ENCODE results near the gene MEIS2.

The MEIS2 gene

DNA sequence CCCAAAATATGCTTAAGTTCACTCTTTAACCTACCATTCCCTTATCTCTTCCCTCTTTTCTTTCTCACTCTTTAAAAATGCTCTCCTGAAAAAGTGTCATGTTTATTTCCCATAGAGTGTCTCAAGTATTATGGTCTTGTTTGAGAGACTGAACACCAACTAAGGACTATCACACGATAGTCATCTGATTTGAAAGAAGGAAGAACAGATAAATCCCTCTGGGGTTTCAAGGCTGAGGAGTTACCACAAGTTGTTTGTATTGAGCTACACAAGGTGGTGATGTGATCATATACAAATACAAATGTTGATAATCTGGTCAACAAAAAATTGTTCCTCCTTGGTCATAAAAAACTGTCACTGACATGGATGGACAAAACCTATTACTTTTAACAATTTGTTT is 13.8 kb downstream of the MEIS2 start:
- H3K4me1 ChIP-seq (ENCODE audit: control insufficient read depth, insufficient read depth, low read length), result peaks cover 28% of the 10 kb centered on the region
- no peak overlapping the region for H3K27ac ChIP-seq (ENCODE audit: low read depth, low read length)
- no peak overlapping the region for H3K4me3 ChIP-seq (ENCODE audit: low read depth, low read length)
- H3K36me3 ChIP-seq (ENCODE audit: control insufficient read depth, insufficient read depth, low read length), result no peaks in the 10 kb centered on the region
- H3K9ac ChIP-seq (ENCODE audit: low read depth, low read length), result no peak overlapping the region
- no peaks in the 10 kb centered on the region for H3K9me3 ChIP-seq (ENCODE audit: control insufficient read depth, insufficient read depth, low read length)
- peaks cover 5% of the 10 kb centered on the region; the same call in 1 of the 2 replicates for H3K27me3 ChIP-seq (ENCODE audit: control insufficient read depth, insufficient read depth, low read length)

DNA sequence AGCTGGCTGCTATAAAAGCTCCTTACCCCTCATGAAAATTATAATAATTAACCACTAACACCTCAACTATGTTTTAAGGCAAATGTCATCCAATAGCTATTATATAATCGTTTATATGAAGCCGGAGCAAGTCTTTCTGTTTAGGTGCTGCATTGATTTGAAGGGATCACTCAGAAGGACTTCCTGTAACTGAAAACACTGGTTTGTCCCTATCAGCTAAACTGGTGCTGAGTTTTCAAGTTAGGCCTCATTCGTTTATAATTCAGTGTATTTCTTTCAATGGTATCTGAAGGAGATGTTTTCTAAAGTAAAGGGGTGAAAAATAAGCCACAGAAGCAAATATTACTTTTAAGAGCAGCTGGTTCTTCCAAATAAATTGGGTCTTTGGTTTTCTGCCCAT is 14.2 kb downstream of the MEIS2 start:
- H3K9me3 ChIP-seq (ENCODE audit: control insufficient read depth, insufficient read depth, low read length), result no peaks in the 10 kb centered on the region
- H3K4me1 ChIP-seq (ENCODE audit: control insufficient read depth, insufficient read depth, low read length), result peaks cover 25% of the 10 kb centered on the region
- no peak overlapping the region for H3K27ac ChIP-seq (ENCODE audit: low read depth, low read length)
- H3K9ac ChIP-seq (ENCODE audit: low read depth, low read length), result no peak overlapping the region
- no peak overlapping the region for H3K4me3 ChIP-seq (ENCODE audit: low read depth, low read length)
- no peaks in the 10 kb centered on the region for H3K36me3 ChIP-seq (ENCODE audit: control insufficient read depth, insufficient read depth, low read length)
- peaks cover 1% of the 10 kb centered on the region; the same call in 1 of the 2 replicates for H3K27me3 ChIP-seq (ENCODE audit: control insufficient read depth, insufficient read depth, low read length)

GRCh38 chr15:37084602-37085001 is 15.7 kb downstream of the MEIS2 start:
- no peaks in the 10 kb centered on the region for H3K9me3 ChIP-seq (ENCODE audit: control insufficient read depth, insufficient read depth, low read length)
- no peaks in the 10 kb centered on the region for H3K36me3 ChIP-seq (ENCODE audit: control insufficient read depth, insufficient read depth, low read length)
- no peak overlapping the region for H3K27ac ChIP-seq (ENCODE audit: low read depth, low read length)
- H3K9ac ChIP-seq (ENCODE audit: low read depth, low read length), result no peak overlapping the region
- no peak overlapping the region for H3K4me3 ChIP-seq (ENCODE audit: low read depth, low read length)
- peaks cover 21% of the 10 kb centered on the region for H3K4me1 ChIP-seq (ENCODE audit: control insufficient read depth, insufficient read depth, low read length)
- H3K27me3 ChIP-seq (ENCODE audit: control insufficient read depth, insufficient read depth, low read length), result no peaks in the 10 kb centered on the region

GRCh38 chr15:37083610-37084009 is 16.7 kb downstream of the MEIS2 start:
- no peaks in the 10 kb centered on the region for H3K36me3 ChIP-seq (ENCODE audit: control insufficient read depth, insufficient read depth, low read length)
- peaks cover 21% of the 10 kb centered on the region for H3K4me1 ChIP-seq (ENCODE audit: control insufficient read depth, insufficient read depth, low read length)
- no peaks in the 10 kb centered on the region for H3K27me3 ChIP-seq (ENCODE audit: control insufficient read depth, insufficient read depth, low read length)
- H3K4me3 ChIP-seq (ENCODE audit: low read depth, low read length), result no peak overlapping the region
- no peak overlapping the region for H3K27ac ChIP-seq (ENCODE audit: low read depth, low read length)
- H3K9me3 ChIP-seq (ENCODE audit: control insufficient read depth, insufficient read depth, low read length), result no peaks in the 10 kb centered on the region
- H3K9ac ChIP-seq (ENCODE audit: low read depth, low read length), result no peak overlapping the region

- no peak overlapping the region for H3K4me3 ChIP-seq (ENCODE audit: low read depth, low read length)
- no peak overlapping the region for H3K9ac ChIP-seq (ENCODE audit: low read depth, low read length)
- no peaks in the 10 kb centered on the region for H3K27me3 ChIP-seq (ENCODE audit: control insufficient read depth, insufficient read depth, low read length)
- no peak overlapping the region for H3K27ac ChIP-seq (ENCODE audit: low read depth, low read length)
- H3K4me1 ChIP-seq (ENCODE audit: control insufficient read depth, insufficient read depth, low read length), result peaks cover 25% of the 10 kb centered on the region
- H3K9me3 ChIP-seq (ENCODE audit: control insufficient read depth, insufficient read depth, low read length), result no peaks in the 10 kb centered on the region
- no peaks in the 10 kb centered on the region for H3K36me3 ChIP-seq (ENCODE audit: control insufficient read depth, insufficient read depth, low read length)
Observed at GRCh38 chr15:37081983-37082382, 18.4 kb downstream of the MEIS2 start.

DNA sequence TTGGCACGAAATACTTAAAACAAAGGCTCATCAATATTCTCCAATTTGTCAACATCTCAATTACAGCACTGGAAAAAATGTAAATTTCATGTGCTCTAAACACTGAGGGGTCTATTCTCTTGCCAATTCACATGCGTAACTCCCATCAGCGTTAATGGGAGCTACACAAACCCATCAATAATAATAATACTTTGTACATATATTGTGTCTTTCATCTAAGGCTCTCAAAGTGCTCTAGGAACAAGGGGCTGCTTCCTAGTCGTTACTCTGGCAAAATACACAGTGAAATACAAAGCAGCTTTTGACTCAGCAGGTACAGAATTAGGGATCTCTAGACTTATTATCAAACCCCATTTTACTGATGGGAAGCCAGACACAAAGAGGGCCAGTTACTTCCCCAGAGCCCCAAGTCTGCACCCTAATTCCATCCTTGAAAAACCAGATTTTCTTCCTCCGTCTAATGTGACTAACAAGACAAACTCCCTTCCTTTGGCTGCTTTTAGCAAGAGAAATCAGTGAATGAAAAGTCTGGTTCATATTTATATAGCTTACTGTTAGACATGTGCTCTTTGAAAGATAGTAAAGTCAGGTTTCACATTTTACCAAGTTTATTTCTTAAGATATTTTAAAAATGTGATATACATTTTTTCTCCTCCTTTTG is 20.0 kb downstream of the MEIS2 start:
- no peaks in the 10 kb centered on the region for H3K9me3 ChIP-seq (ENCODE audit: control insufficient read depth, insufficient read depth, low read length)
- H3K4me3 ChIP-seq (ENCODE audit: low read depth, low read length), result no peak overlapping the region
- H3K36me3 ChIP-seq (ENCODE audit: control insufficient read depth, insufficient read depth, low read length), result no peaks in the 10 kb centered on the region
- peaks cover 25% of the 10 kb centered on the region for H3K4me1 ChIP-seq (ENCODE audit: control insufficient read depth, insufficient read depth, low read length)
- H3K27me3 ChIP-seq (ENCODE audit: control insufficient read depth, insufficient read depth, low read length), result no peaks in the 10 kb centered on the region
- no peak overlapping the region for H3K27ac ChIP-seq (ENCODE audit: low read depth, low read length)
- H3K9ac ChIP-seq (ENCODE audit: low read depth, low read length), result no peak overlapping the region

DNA sequence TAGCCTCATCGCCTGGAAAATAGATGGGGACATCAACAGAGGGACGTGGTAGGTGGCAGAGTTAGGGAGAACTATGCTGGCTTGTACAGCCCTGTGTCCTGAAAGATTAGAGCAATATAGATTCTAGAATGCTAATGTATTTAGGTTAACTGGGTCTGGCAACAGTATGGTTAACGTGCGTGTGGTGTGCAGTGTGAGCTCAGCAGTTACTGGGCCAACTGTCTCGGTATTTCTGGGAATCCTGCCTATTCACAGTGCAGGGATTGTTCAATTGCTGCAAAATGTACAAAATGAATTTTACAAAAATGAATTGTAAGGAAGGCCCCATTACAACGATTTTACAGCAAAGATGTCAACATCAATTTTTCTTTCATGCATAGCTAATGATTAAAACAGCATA is 20.6 kb downstream of the MEIS2 start:
- no peak overlapping the region for H3K9ac ChIP-seq (ENCODE audit: low read depth, low read length)
- no peaks in the 10 kb centered on the region for H3K36me3 ChIP-seq (ENCODE audit: control insufficient read depth, insufficient read depth, low read length)
- H3K4me1 ChIP-seq (ENCODE audit: control insufficient read depth, insufficient read depth, low read length), result peaks cover 25% of the 10 kb centered on the region
- H3K4me3 ChIP-seq (ENCODE audit: low read depth, low read length), result no peak overlapping the region
- no peaks in the 10 kb centered on the region for H3K9me3 ChIP-seq (ENCODE audit: control insufficient read depth, insufficient read depth, low read length)
- H3K27ac ChIP-seq (ENCODE audit: low read depth, low read length), result no peak overlapping the region
- H3K27me3 ChIP-seq (ENCODE audit: control insufficient read depth, insufficient read depth, low read length), result no peaks in the 10 kb centered on the region

GRCh38 chr15:37078566-37078965 is 21.8 kb downstream of the MEIS2 start:
- Histone ChIP-seq H3K27me3 (ENCODE audit: control insufficient read depth, insufficient read depth, low read length) (no peaks in the 10 kb centered on the region), H3K4me1 (ENCODE audit: control insufficient read depth, insufficient read depth, low read length) (peaks cover 22% of the 10 kb centered on the region), H3K27ac (ENCODE audit: low read depth, low read length) (no peak overlapping the region), H3K9ac (ENCODE audit: low read depth, low read length) (no peak overlapping the region), H3K9me3 (ENCODE audit: control insufficient read depth, insufficient read depth, low read length) (no peaks in the 10 kb centered on the region), H3K36me3 (ENCODE audit: control insufficient read depth, insufficient read depth, low read length) (no peaks in the 10 kb centered on the region), H3K4me3 (ENCODE audit: low read depth, low read length) (no peak overlapping the region)

GRCh38 chr15:37077623-37078351 is 22.6 kb downstream of the MEIS2 start:
- Histone ChIP-seq H3K36me3 (ENCODE audit: control insufficient read depth, insufficient read depth, low read length) (no peaks in the 10 kb centered on the region), H3K27ac (ENCODE audit: low read depth, low read length) (no peak overlapping the region), H3K9ac (ENCODE audit: low read depth, low read length) (no peak overlapping the region), H3K4me3 (ENCODE audit: low read depth, low read length) (no peak overlapping the region), H3K27me3 (ENCODE audit: control insufficient read depth, insufficient read depth, low read length) (no peaks in the 10 kb centered on the region), H3K4me1 (ENCODE audit: control insufficient read depth, insufficient read depth, low read length) (peaks cover 16% of the 10 kb centered on the region), H3K9me3 (ENCODE audit: control insufficient read depth, insufficient read depth, low read length) (no peaks in the 10 kb centered on the region)

- H3K4me1 ChIP-seq (ENCODE audit: control insufficient read depth, insufficient read depth, low read length), result peaks cover 9% of the 10 kb centered on the region
- no peaks in the 10 kb centered on the region for H3K36me3 ChIP-seq (ENCODE audit: control insufficient read depth, insufficient read depth, low read length)
- H3K4me3 ChIP-seq (ENCODE audit: low read depth, low read length), result no peak overlapping the region
- H3K27ac ChIP-seq (ENCODE audit: low read depth, low read length), result no peak overlapping the region
- H3K27me3 ChIP-seq (ENCODE audit: control insufficient read depth, insufficient read depth, low read length), result no peaks in the 10 kb centered on the region
- H3K9me3 ChIP-seq (ENCODE audit: control insufficient read depth, insufficient read depth, low read length), result no peaks in the 10 kb centered on the region
- H3K9ac ChIP-seq (ENCODE audit: low read depth, low read length), result no peak overlapping the region
Observed at GRCh38 chr15:37076543-37076942, 23.8 kb downstream of the MEIS2 start.

GRCh38 chr15:37075777-37076176 is 24.6 kb downstream of the MEIS2 start:
- Histone ChIP-seq H3K4me3 (ENCODE audit: low read depth, low read length) (no peak overlapping the region), H3K27me3 (ENCODE audit: control insufficient read depth, insufficient read depth, low read length) (no peaks in the 10 kb centered on the region), H3K27ac (ENCODE audit: low read depth, low read length) (no peak overlapping the region), H3K4me1 (ENCODE audit: control insufficient read depth, insufficient read depth, low read length) (peaks cover 8% of the 10 kb centered on the region; the same call in 1 of the 2 replicates), H3K9me3 (ENCODE audit: control insufficient read depth, insufficient read depth, low read length) (no peaks in the 10 kb centered on the region), H3K9ac (ENCODE audit: low read depth, low read length) (no peak overlapping the region), H3K36me3 (ENCODE audit: control insufficient read depth, insufficient read depth, low read length) (no peaks in the 10 kb centered on the region)
